ENCODE data around the gene TRIM50. TPM values are rescaled to one million over a fixed set of nuclear protein-coding genes. Genes with fewer than 3 reads are reported as not detected.
A peak's percentile ranks its signal among the peaks of the same experiment; 100 is the strongest.
"Not testable (repeated sequence)": the region's sequence is repeated elsewhere in the genome, so short reads cannot be mapped to it uniquely, and the experiment has no call there.

Gene TRIM50
- total RNA-seq, 1 donor from 2014 or later, result not detected

- H3K36me3 ChIP-seq, result peaks cover 27 to 29% of the 10 kb centered on the region in 2 donors
- H3K9me3 ChIP-seq, result no peaks in the 10 kb centered on the region
- no peak for TF ChIP-seq CTCF (IDR thresholded peaks at IDR 0.05)
- intact Hi-C loops (cut with DNase I), result no loop called here
- no peaks in the 10 kb centered on the region for H3K27me3 ChIP-seq
- peaks cover 0 to 9% of the 10 kb centered on the region in 2 donors for H3K4me1 ChIP-seq
- no peak overlapping the region for H3K27ac ChIP-seq
- no peak overlapping the region for H3K4me3 ChIP-seq
- DNase-seq (ENCODE audit: low spot score in 2 of 2), result peak in 1 of 2 donors; percentile 55
Measured at GRCh38 chr7:73304071-73304470, 23.8 kb downstream of the TRIM50 start.

GRCh38 chr7:73303546-73303945 is 24.3 kb downstream of the TRIM50 start:
- Histone ChIP-seq H3K4me1 (peaks cover 0 to 6% of the 10 kb centered on the region in 2 donors), H3K9me3 (no peaks in the 10 kb centered on the region), H3K27me3 (no peaks in the 10 kb centered on the region), H3K4me3 (no peak overlapping the region), H3K27ac (no peak overlapping the region), H3K36me3 (peaks cover 27 to 29% of the 10 kb centered on the region in 2 donors)
- TF ChIP-seq CTCF (IDR thresholded peaks at IDR 0.05), result no peak
- peak in 1 of 2 donors; percentile 48 for DNase-seq (ENCODE audit: low spot score in 2 of 2)
- intact Hi-C loops (cut with DNase I), result no loop called here

GRCh38 chr7:73302846-73303245 is 25.0 kb downstream of the TRIM50 start:
- H3K4me1 ChIP-seq; H3K27me3 ChIP-seq; H3K9me3 ChIP-seq; H3K27ac ChIP-seq; intact Hi-C loops (cut with DNase I); H3K4me3 ChIP-seq: not testable (repeated sequence)
- peaks cover 27 to 29% of the 10 kb centered on the region in 2 donors for H3K36me3 ChIP-seq
- peak in 1 of 2 donors; percentile 25 for DNase-seq (ENCODE audit: low spot score in 2 of 2)

GRCh38 chr7:73301108-73301507 is 26.8 kb downstream of the TRIM50 start:
- intact Hi-C loops (cut with DNase I); H3K4me1 ChIP-seq; H3K27ac ChIP-seq; H3K4me3 ChIP-seq; DNase-seq (ENCODE audit: low spot score in 2 of 2); H3K27me3 ChIP-seq; H3K9me3 ChIP-seq: not testable (repeated sequence)
- peaks cover 20 to 29% of the 10 kb centered on the region in 2 donors for H3K36me3 ChIP-seq

GRCh38 chr7:73299812-73300211 is 28.1 kb downstream of the TRIM50 start:
- H3K4me3 ChIP-seq; H3K9me3 ChIP-seq; H3K27ac ChIP-seq; intact Hi-C loops (cut with DNase I); H3K27me3 ChIP-seq; H3K4me1 ChIP-seq; DNase-seq (ENCODE audit: low spot score in 2 of 2): not testable (repeated sequence)
- H3K36me3 ChIP-seq, result peaks cover 20 to 21% of the 10 kb centered on the region in 2 donors

- H3K4me1 ChIP-seq; H3K27me3 ChIP-seq; DNase-seq (ENCODE audit: low spot score in 2 of 2); H3K4me3 ChIP-seq; H3K27ac ChIP-seq; H3K9me3 ChIP-seq; intact Hi-C loops (cut with DNase I); H3K36me3 ChIP-seq: not testable (repeated sequence)
Measured at GRCh38 chr7:73297706-73298105, 30.2 kb downstream of the TRIM50 start.

GRCh38 chr7:73297235-73297634 is 30.6 kb downstream of the TRIM50 start:
- intact Hi-C loops (cut with DNase I); H3K4me1 ChIP-seq: not testable (repeated sequence)

GRCh38 chr7:73277210-73277609 is 50.7 kb downstream of the TRIM50 start:
- H3K36me3 ChIP-seq; H3K9me3 ChIP-seq; H3K27ac ChIP-seq; H3K4me3 ChIP-seq; H3K4me1 ChIP-seq; intact Hi-C loops (cut with DNase I); H3K27me3 ChIP-seq; DNase-seq (ENCODE audit: low spot score in 2 of 2): not testable (repeated sequence)

More at GRCh38 chr7:73297235-73297634, 30.6 kb downstream of the TRIM50 start:
- H3K27me3 ChIP-seq; DNase-seq (ENCODE audit: low spot score in 2 of 2); H3K4me3 ChIP-seq; H3K36me3 ChIP-seq; H3K27ac ChIP-seq; H3K9me3 ChIP-seq: not testable (repeated sequence)

- intact Hi-C loops (cut with DNase I); H3K4me1 ChIP-seq; H3K36me3 ChIP-seq; H3K9me3 ChIP-seq; H3K4me3 ChIP-seq; DNase-seq (ENCODE audit: low spot score in 2 of 2); H3K27ac ChIP-seq; H3K27me3 ChIP-seq: not testable (repeated sequence)
Measured at GRCh38 chr7:73267813-73268212, 60.1 kb downstream of the TRIM50 start.

GRCh38 chr7:73266719-73267368 is 61.0 kb downstream of the TRIM50 start:
- H3K4me3 ChIP-seq; H3K4me1 ChIP-seq; H3K9me3 ChIP-seq; H3K36me3 ChIP-seq; H3K27ac ChIP-seq; DNase-seq (ENCODE audit: low spot score in 2 of 2); H3K27me3 ChIP-seq; intact Hi-C loops (cut with DNase I): not testable (repeated sequence)
